ENCODE measurements around the gene CMTM4. TPM values are rescaled to one million over a fixed set of nuclear protein-coding genes. Genes with fewer than 3 reads are reported as not detected.

CMTM4 gene
- polyA plus RNA-seq (2012; ENCODE audit: low read depth, missing spikeins): 0.30 TPM

- DNase-seq (ENCODE audit: insufficient read length, low spot score) (peak; percentile 93), FAIRE-seq (peak; percentile 56)
- no peak for TF ChIP-seq TAF1 (IDR thresholded peaks at IDR 0.05; ENCODE audit: low read depth, low read length)
- no peak for TF ChIP-seq SPI1 (IDR thresholded peaks at IDR 0.05; ENCODE audit: low read depth, low read length)
Observed at GRCh38 chr16:66696669-66697630, at the start of gene CMTM4. TSS of gene CMTM4 (minus strand) at chr16:66696743. CDS start at chr16:66696525, 218 bp downstream.

DNA sequence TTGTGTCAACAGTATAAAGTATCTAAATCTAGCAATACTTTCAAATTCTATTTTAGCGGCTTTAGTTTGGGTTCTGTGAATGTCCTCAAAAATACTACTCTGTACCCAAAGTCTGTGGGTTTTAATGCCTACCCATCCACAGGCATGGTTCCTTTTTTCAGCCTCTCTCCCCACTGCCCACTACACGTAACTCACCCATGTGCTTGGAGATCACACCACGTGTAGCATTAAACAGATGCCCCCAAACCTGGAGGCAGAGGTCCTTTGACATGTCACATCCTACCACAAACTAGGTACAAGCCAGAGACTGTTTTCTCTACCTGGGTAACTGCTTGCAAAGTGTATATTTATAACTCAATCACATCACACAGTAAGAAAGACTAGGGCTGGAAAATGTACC lies 49.5 kb upstream of the CMTM4 start:
- DNase-seq (ENCODE audit: insufficient read length, low spot score): no peak
- TF ChIP-seq PAX5 (IDR thresholded peaks at IDR 0.05; ENCODE audit: insufficient read depth, low read length, severe bottlenecking) (no peak), POLR2A (IDR thresholded peaks at IDR 0.05; ENCODE audit: low read depth, low read length) (no peak), TAF1 (IDR thresholded peaks at IDR 0.05; ENCODE audit: low read depth, low read length) (no peak), POU2F2 (IDR thresholded peaks at IDR 0.05; ENCODE audit: low read depth, low read length) (no peak), SPI1 (IDR thresholded peaks at IDR 0.05; ENCODE audit: low read depth, low read length) (no peak), POLR2AphosphoS5 (IDR thresholded peaks at IDR 0.05; ENCODE audit: low read depth, low read length) (no peak)
- no peak for FAIRE-seq

- no peak for DNase-seq (ENCODE audit: insufficient read length, low spot score)
- no peak for FAIRE-seq
- TF ChIP-seq PAX5 (IDR thresholded peaks at IDR 0.05; ENCODE audit: insufficient read depth, low read length, severe bottlenecking) (no peak), POLR2A (IDR thresholded peaks at IDR 0.05; ENCODE audit: low read depth, low read length) (no peak), SPI1 (IDR thresholded peaks at IDR 0.05; ENCODE audit: low read depth, low read length) (no peak), POU2F2 (IDR thresholded peaks at IDR 0.05; ENCODE audit: low read depth, low read length) (no peak), TAF1 (IDR thresholded peaks at IDR 0.05; ENCODE audit: low read depth, low read length) (no peak)
Observed at GRCh38 chr16:66741950-66742808, 45.6 kb upstream of the CMTM4 start.

DNA sequence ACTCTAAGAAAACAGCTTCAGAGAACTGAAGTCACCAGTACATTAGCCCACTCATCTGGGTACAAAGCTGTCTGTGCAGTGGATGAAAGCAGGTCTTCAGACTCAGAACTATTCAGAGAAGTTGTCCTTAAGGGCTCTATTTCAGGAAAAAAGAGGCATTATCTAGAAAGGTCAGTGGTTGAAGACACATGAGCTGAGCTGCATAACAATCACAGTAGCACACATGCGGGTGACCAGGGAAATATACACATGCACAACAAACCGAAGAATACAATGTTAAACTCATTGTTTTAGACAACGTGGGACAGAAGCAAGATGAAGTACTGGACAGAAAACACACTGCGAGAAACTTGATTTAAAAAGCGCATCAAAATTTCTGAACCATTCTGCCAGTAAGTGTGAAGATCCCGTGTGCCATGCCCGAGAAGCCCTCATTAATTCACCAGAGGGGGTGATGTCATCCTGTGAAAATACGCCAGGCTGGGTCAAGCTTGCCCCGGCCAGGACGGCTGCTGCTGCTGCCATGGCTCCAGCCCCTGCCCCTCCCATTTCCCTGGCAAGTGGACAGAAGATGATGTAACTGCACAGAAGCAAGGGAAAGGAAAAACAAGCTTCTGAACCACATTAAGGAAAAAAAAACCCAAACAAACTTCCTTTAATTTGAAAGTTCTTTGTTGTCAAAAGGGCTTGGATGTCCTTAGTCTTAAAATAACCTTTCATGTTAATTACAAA lies 44.8 kb upstream of the CMTM4 start:
- FAIRE-seq: no peak
- TF ChIP-seq POLR2A (IDR thresholded peaks at IDR 0.05; ENCODE audit: low read depth, low read length) (no peak), PAX5 (IDR thresholded peaks at IDR 0.05; ENCODE audit: insufficient read depth, low read length, severe bottlenecking) (no peak), POLR2AphosphoS5 (IDR thresholded peaks at IDR 0.05; ENCODE audit: low read depth, low read length) (no peak)
- DNase-seq (ENCODE audit: insufficient read length, low spot score): no peak

GRCh38 chr16:66740533-66740932 lies 44.0 kb upstream of the CMTM4 start:
- DNase-seq (ENCODE audit: insufficient read length, low spot score): no peak
- no peak for FAIRE-seq
- TF ChIP-seq PAX5 (IDR thresholded peaks at IDR 0.05; ENCODE audit: insufficient read depth, low read length, severe bottlenecking): no peak
- TF ChIP-seq SPI1 (IDR thresholded peaks at IDR 0.05; ENCODE audit: low read depth, low read length): no peak
- no peak for TF ChIP-seq POLR2AphosphoS5 (IDR thresholded peaks at IDR 0.05; ENCODE audit: low read depth, low read length)
- TF ChIP-seq POLR2A (IDR thresholded peaks at IDR 0.05; ENCODE audit: low read depth, low read length): no peak
- TF ChIP-seq TAF1 (IDR thresholded peaks at IDR 0.05; ENCODE audit: low read depth, low read length): no peak
- TF ChIP-seq POU2F2 (IDR thresholded peaks at IDR 0.05; ENCODE audit: low read depth, low read length): no peak

GRCh38 chr16:66740010-66740409 lies 43.5 kb upstream of the CMTM4 start:
- FAIRE-seq (no peak), DNase-seq (ENCODE audit: insufficient read length, low spot score) (no peak)

DNA sequence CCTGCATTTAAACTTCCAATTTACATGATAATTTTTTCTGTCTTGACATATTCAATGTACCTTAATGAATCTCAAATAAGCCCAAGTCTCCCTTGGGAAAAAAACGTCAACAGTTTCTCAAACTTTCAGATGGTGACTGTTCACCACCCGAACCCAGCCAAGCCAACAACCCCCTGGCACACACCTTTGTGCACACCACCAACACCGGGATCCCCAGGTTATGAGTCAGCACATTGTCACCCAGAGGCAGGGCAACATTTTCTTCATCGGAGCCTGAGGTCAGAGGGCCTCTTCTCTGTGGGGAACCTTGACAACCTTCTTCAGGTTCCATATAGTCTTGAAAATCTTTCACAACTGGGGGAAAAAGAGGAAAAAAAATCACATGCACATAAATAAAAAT lies 39.3 kb upstream of the CMTM4 start:
- DNase-seq (ENCODE audit: insufficient read length, low spot score) (no peak), FAIRE-seq (no peak)
- TF ChIP-seq PAX5 (IDR thresholded peaks at IDR 0.05; ENCODE audit: insufficient read depth, low read length, severe bottlenecking) (no peak), POLR2A (IDR thresholded peaks at IDR 0.05; ENCODE audit: low read depth, low read length) (no peak), POU2F2 (IDR thresholded peaks at IDR 0.05; ENCODE audit: low read depth, low read length) (no peak), SPI1 (IDR thresholded peaks at IDR 0.05; ENCODE audit: low read depth, low read length) (no peak), TAF1 (IDR thresholded peaks at IDR 0.05; ENCODE audit: low read depth, low read length) (no peak), POLR2AphosphoS5 (IDR thresholded peaks at IDR 0.05; ENCODE audit: low read depth, low read length) (no peak)

More at GRCh38 chr16:66740010-66740409, 43.5 kb upstream of the CMTM4 start:
- TF ChIP-seq POLR2A (IDR thresholded peaks at IDR 0.05; ENCODE audit: low read depth, low read length): no peak
- TF ChIP-seq SPI1 (IDR thresholded peaks at IDR 0.05; ENCODE audit: low read depth, low read length): no peak
- TF ChIP-seq TAF1 (IDR thresholded peaks at IDR 0.05; ENCODE audit: low read depth, low read length): no peak
- TF ChIP-seq POLR2AphosphoS5 (IDR thresholded peaks at IDR 0.05; ENCODE audit: low read depth, low read length): no peak

- no peak for FAIRE-seq
Observed at GRCh38 chr16:66731101-66731500, 34.6 kb upstream of the CMTM4 start.

GRCh38 chr16:66728804-66729203 lies 32.3 kb upstream of the CMTM4 start:
- no peak for DNase-seq (ENCODE audit: insufficient read length, low spot score)
- FAIRE-seq: no peak
- TF ChIP-seq TAF1 (IDR thresholded peaks at IDR 0.05; ENCODE audit: low read depth, low read length): no peak
- no peak for TF ChIP-seq POU2F2 (IDR thresholded peaks at IDR 0.05; ENCODE audit: low read depth, low read length)
- TF ChIP-seq SPI1 (IDR thresholded peaks at IDR 0.05; ENCODE audit: low read depth, low read length): no peak
- no peak for TF ChIP-seq POLR2A (IDR thresholded peaks at IDR 0.05; ENCODE audit: low read depth, low read length)
- TF ChIP-seq PAX5 (IDR thresholded peaks at IDR 0.05; ENCODE audit: insufficient read depth, low read length, severe bottlenecking): no peak
- TF ChIP-seq POLR2AphosphoS5 (IDR thresholded peaks at IDR 0.05; ENCODE audit: low read depth, low read length): no peak

More at GRCh38 chr16:66731101-66731500, 34.6 kb upstream of the CMTM4 start:
- peak; percentile 39; the same call in 1 of the 2 replicates for TF ChIP-seq POLR2AphosphoS5 (IDR thresholded peaks at IDR 0.05; ENCODE audit: low read depth, low read length)
- TF ChIP-seq POLR2A (IDR thresholded peaks at IDR 0.05; ENCODE audit: low read depth, low read length): no peak
- no peak for DNase-seq (ENCODE audit: insufficient read length, low spot score)
